OCI-LY1 (cell line): ENCODE results near the gene MXD1.

Experiments used
- H2AFZ ChIP-seq: fragments of 200-600 bp; sonication (generic), shearing (Covaris generic); 2 replicates; pipeline ENCODE4 v1.6.0; 2014; ENCODE audit warnings: antibody characterized with exemption, mild to moderate bottlenecking, low read length
- H3F3A ChIP-seq: fragments of 200-600 bp; sonication (generic), shearing (Covaris generic); 2 replicates; pipeline ENCODE4 v1.6.0; 2014; ENCODE audit warnings: mild to moderate bottlenecking, antibody characterized with exemption, low read length, moderate library complexity; ENCODE audit not compliant: insufficient read depth
- H3K27ac ChIP-seq: fragments of 200-600 bp; sonication (generic); 2 replicates; pipeline ENCODE4 v1.5.1; 2014; ENCODE audit warnings: low read length, mixed run types, mild to moderate bottlenecking, low read depth; ENCODE audit not compliant: poor library complexity, severe bottlenecking
- H3K27me3 ChIP-seq: fragments of 200-600 bp; sonication (generic); 2 replicates; pipeline ENCODE4 v1.6.0; 2014; ENCODE audit warnings: antibody characterized with exemption, mild to moderate bottlenecking, low read length, moderate library complexity; ENCODE audit not compliant: insufficient read depth
- H3K36me3 ChIP-seq: fragments of 200-600 bp; sonication (generic); 2 replicates; pipeline ENCODE4 v1.6.1; 2014; ENCODE audit warnings: mild to moderate bottlenecking, antibody characterized with exemption, low read length, moderate library complexity, mixed read lengths; ENCODE audit not compliant: insufficient read depth
- H3K4me1 ChIP-seq: fragments of 200-600 bp; sonication (generic); 2 replicates; pipeline ENCODE4 v1.5.1; 2014; ENCODE audit warnings: mild to moderate bottlenecking, low read length, moderate library complexity; ENCODE audit not compliant: insufficient read depth, severe bottlenecking
- H3K4me2 ChIP-seq: fragments of 200-600 bp; sonication (generic), shearing (Covaris generic); 2 replicates; pipeline ENCODE4 v1.6.1; 2014; ENCODE audit warnings: low read length
- H3K4me3 ChIP-seq: fragments of 200-600 bp; sonication (generic); 2 replicates; pipeline ENCODE4 v1.5.1; 2014; ENCODE audit warnings: low read length, low read depth, mild to moderate bottlenecking, mixed read lengths; ENCODE audit not compliant: poor library complexity, severe bottlenecking
- H3K79me2 ChIP-seq: fragments of 200-600 bp; shearing (Covaris generic); 2 replicates; pipeline ENCODE4 v1.6.1; 2016; ENCODE audit warnings: mixed run types, low read length, mixed read lengths; ENCODE audit not compliant: insufficient read depth
- H3K9ac ChIP-seq: fragments of 200-600 bp; sonication (generic), shearing (Covaris generic); 2 replicates; pipeline ENCODE4 v1.6.1; 2014; ENCODE audit warnings: mild to moderate bottlenecking, low read length, mixed read lengths
- H3K9me2 ChIP-seq: fragments of 200-600 bp; sonication (generic), shearing (Covaris generic); 2 replicates; pipeline ENCODE4 v1.6.1; 2014; ENCODE audit warnings: low read depth, mild to moderate bottlenecking, low read length, mixed read lengths
- H3K9me3 ChIP-seq: fragments of 200-600 bp; shearing (Covaris generic); 2 replicates; pipeline ENCODE4 v1.6.1; 2014; ENCODE audit warnings: low read length, mixed read lengths
- H4K20me1 ChIP-seq: fragments of 200-600 bp; sonication (generic), shearing (Covaris generic); 2 replicates; pipeline ENCODE4 v1.6.0; 2016; ENCODE audit warnings: mild to moderate bottlenecking, low read length; ENCODE audit not compliant: insufficient read depth
- EZH2 ChIP-seq: fragments of 200-600 bp; sonication (generic), shearing (Covaris generic); IDR thresholded peaks from 2 replicates; pipeline ENCODE4 v1.8.0; 2017; ENCODE audit warnings: borderline replicate concordance, mixed run types, mild to moderate bottlenecking, antibody characterized with exemption, low read length, moderate library complexity, mixed read lengths
- TF ChIP-seq, protein P1 (sequence below): fragments of 200-600 bp; sonication (generic), shearing (Covaris generic); IDR thresholded peaks from 2 replicates; pipeline ENCODE4 v1.5.1; 2017; ENCODE audit warnings: mild to moderate bottlenecking, antibody characterized with exemption, low read length, moderate library complexity, mixed read lengths

Gene MXD1

DNA sequence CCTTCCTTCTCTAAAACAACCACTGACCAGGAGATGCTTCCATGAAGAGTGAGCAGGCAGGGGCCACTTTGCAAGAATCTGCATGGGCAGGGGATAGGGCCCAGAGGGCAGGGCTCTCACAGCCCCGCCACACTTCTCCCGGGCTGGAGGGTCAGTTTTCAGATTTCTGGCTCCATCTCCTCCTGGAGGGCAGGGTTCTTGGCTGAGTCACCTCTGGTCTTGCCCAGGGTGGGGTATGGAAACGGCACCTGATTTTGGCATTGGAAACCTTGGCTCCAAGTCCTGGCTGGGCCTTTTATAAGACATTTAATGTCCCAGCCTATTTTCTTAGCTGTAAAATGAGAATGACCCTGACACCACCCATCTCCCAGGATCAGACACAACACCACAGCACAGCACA is 74.1 kb downstream of the MXD1 start:
- Histone ChIP-seq H2AFZ (no peak overlapping the region), H3K4me3 (no peak overlapping the region), H3K36me3 (0 out of 2 replicates have a peak, but pooled peaks cover 4% of the 10 kb centered on the region), H3K9me2 (no peaks in the 10 kb centered on the region), H3K27ac (no peak overlapping the region), H3K4me2 (no peak overlapping the region), H3K79me2 (no peaks in the 10 kb centered on the region), H3F3A (no peaks in the 10 kb centered on the region), H3K9me3 (no peaks in the 10 kb centered on the region), H3K27me3 (no peaks in the 10 kb centered on the region), H4K20me1 (no peaks in the 10 kb centered on the region), H3K9ac (no peak overlapping the region), H3K4me1 (no peaks in the 10 kb centered on the region)
- TF ChIP-seq, protein P1, sequence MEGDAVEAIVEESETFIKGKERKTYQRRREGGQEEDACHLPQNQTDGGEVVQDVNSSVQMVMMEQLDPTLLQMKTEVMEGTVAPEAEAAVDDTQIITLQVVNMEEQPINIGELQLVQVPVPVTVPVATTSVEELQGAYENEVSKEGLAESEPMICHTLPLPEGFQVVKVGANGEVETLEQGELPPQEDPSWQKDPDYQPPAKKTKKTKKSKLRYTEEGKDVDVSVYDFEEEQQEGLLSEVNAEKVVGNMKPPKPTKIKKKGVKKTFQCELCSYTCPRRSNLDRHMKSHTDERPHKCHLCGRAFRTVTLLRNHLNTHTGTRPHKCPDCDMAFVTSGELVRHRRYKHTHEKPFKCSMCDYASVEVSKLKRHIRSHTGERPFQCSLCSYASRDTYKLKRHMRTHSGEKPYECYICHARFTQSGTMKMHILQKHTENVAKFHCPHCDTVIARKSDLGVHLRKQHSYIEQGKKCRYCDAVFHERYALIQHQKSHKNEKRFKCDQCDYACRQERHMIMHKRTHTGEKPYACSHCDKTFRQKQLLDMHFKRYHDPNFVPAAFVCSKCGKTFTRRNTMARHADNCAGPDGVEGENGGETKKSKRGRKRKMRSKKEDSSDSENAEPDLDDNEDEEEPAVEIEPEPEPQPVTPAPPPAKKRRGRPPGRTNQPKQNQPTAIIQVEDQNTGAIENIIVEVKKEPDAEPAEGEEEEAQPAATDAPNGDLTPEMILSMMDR, result no peak
- TF ChIP-seq EZH2, result no peak

DNA sequence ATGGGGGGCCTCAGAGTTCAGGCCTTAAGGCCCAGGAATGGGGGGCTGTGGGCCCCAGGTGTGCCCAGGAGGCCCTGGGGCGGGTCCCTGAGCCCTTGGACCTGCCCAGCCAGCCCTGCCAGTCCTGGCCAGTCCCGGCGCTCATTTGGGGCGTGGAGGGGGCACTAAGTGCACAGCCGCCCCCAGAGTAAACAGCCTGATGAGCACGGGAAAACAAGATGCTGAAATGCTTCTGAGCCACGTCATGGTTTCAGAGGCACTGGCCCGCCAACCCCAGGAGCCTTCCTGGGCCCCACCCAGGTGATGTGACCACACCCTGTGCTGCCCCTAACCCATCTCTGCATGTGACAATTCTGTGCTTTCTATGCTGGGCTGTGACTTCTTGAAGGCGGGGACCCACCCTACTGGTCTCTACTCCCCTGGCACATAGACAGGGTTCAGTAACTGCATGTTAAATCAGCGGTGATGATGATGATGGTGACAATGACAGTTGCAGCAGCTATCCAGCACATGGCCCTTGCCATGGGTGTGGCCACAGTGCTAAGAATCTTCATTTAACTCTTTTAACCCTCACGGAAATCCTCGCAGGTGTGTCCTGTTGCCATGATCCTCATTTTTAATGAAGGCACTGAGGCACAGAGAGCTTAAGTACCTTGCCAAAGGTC is 74.7 kb downstream of the MXD1 start:
- Histone ChIP-seq H3F3A (no peaks in the 10 kb centered on the region), H3K79me2 (no peaks in the 10 kb centered on the region), H3K9me2 (no peaks in the 10 kb centered on the region), H3K36me3 (0 out of 2 replicates have a peak, but pooled peaks cover 4% of the 10 kb centered on the region), H3K4me2 (no peak overlapping the region), H3K9me3 (no peaks in the 10 kb centered on the region), H3K4me3 (no peak overlapping the region), H3K27ac (no peak overlapping the region), H2AFZ (no peak overlapping the region), H3K9ac (no peak overlapping the region), H3K27me3 (no peaks in the 10 kb centered on the region), H4K20me1 (no peaks in the 10 kb centered on the region), H3K4me1 (no peaks in the 10 kb centered on the region)
- TF ChIP-seq, protein P1, result no peak
- no peak for TF ChIP-seq EZH2
